ENCODE data around the gene NETO2.
A peak's percentile ranks its signal among the peaks of the same experiment; 100 is the strongest.

- TF ChIP-seq, protein P1, sequence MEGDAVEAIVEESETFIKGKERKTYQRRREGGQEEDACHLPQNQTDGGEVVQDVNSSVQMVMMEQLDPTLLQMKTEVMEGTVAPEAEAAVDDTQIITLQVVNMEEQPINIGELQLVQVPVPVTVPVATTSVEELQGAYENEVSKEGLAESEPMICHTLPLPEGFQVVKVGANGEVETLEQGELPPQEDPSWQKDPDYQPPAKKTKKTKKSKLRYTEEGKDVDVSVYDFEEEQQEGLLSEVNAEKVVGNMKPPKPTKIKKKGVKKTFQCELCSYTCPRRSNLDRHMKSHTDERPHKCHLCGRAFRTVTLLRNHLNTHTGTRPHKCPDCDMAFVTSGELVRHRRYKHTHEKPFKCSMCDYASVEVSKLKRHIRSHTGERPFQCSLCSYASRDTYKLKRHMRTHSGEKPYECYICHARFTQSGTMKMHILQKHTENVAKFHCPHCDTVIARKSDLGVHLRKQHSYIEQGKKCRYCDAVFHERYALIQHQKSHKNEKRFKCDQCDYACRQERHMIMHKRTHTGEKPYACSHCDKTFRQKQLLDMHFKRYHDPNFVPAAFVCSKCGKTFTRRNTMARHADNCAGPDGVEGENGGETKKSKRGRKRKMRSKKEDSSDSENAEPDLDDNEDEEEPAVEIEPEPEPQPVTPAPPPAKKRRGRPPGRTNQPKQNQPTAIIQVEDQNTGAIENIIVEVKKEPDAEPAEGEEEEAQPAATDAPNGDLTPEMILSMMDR (IDR thresholded peaks at IDR 0.05 in 8 of 11, conservative IDR thresholded peaks at IDR 0.05 in 3 of 11) = peak in 2 of 11 experiments; percentile 3 to 29
- TF ChIP-seq POLR2A (IDR thresholded peaks at IDR 0.05) = no peak
- peak in 1 of 3 donors; percentile 2 for TF ChIP-seq POLR2AphosphoS5 (IDR thresholded peaks at IDR 0.05)
Observed at GRCh38 chr16:47144559-47144877, 773 bp upstream of the NETO2 start.
